ENCODE data around the gene STX11.

STX11 gene

DNA sequence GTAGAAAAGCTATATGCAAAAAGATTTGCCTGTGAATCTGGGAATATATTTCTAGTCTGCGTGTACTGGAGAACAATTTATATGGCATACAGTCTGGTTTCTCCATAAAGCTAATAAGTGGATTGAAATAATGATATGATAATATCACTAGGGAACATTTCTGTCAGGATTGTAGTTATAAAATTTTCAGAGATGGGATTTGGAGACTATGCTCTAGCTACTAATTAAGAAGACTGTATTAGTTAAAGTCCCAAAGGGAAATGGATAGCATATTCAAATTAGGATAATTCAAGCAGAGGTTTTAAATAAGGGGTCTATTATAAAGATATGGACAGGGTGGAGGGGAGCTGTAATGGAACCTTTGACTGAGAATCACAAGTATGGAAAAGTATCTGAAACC is 7.2 kb upstream of the STX11 start:
- DNase-seq (ENCODE audit: low spot score) = no peak

DNA sequence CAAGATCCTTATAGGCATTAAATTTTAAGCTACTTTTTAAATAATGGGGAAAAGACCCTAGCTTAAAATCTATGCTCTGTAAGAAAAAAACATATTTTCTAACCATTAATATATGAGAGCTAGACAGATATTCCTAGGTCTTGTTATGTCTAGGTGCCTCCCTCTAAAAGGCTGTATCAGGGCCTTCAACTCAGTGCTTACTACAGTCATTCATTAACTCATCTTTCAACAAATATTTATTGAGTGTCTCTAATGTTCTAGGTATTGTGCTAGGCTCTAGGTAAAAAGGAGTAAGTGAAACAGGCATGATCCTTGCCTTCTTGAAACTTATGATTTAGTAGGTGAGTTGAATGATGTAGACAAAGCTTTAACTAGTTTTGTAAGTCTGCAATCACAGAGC is 6.4 kb upstream of the STX11 start:
- DNase-seq (ENCODE audit: low spot score) = no peak

DNA sequence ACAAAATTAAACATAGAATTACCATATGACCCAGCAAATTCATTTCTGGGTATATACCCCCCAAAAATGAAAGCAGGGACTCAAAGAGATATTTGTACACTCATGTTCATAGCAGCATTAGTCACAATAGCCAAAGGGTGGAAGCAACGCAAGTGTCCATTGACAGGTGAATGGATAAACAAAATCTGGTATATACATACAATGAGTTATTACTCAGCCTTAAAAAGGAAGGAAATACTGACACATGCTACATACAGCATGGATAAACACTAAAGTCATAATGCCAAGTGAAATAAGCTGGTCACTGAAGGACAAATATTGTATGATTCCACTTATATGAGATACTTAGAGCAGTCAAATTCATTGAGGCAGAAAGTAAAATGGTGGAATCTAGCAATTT is 5.3 kb upstream of the STX11 start:
- no peak for DNase-seq (ENCODE audit: low spot score)

DNA sequence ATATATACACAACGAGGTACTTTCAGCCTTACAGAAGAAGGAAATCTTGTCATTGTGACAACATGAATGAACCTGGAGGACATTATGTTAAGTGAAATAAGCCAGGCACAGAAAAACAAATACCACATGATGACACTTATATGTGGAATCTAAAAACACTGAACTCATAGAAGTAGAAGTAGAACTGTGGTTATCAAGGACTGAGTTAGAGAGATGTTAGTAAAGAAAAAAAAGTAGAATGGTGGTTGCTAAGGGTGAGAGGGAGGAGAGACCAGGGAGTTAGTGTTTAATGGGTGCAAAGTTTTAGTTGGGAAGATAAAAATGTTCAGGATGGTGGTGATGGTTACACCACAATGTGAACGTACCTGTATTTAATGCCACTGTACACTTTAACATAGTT is 4.8 kb upstream of the STX11 start:
- DNase-seq (ENCODE audit: low spot score) = no peak

DNA sequence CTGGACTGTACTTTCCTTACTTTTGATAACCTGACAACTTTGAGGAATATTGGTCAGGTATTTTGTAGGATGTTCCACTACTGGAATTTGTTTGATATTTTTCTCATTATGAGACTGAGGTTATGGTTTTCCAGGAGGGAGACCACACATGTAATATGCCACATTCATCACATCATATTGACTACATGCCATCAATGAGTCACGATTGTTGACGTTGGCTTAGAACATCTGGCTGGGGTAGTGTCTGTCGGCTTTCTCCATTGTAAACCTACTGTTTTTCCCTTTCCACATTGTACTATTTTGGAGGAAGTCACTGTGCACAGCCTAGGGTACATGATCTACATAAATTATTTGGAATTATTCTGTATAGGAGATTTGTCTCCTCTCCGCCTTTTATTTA is 1.4 kb upstream of the STX11 start:
- DNase-seq (ENCODE audit: low spot score) = no peak

DNA sequence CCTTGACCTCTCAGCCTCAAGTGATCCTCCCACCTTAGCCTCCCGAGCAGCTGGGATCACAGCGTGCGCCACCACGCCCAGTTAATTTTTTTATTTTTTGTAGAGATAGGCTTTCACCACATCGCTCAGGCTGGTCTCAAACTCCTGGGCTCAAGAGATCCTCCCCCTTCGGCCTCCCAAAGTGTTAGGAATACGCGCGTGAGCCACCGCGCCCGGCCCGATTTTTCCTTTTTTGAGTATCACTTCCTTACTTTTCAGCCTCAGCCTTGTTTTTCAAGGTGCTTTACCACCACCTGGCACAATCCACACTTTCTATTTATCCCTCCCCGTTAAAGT is 791 bp upstream of the STX11 start:
- DNase-seq (ENCODE audit: low spot score) = no peak

DNA sequence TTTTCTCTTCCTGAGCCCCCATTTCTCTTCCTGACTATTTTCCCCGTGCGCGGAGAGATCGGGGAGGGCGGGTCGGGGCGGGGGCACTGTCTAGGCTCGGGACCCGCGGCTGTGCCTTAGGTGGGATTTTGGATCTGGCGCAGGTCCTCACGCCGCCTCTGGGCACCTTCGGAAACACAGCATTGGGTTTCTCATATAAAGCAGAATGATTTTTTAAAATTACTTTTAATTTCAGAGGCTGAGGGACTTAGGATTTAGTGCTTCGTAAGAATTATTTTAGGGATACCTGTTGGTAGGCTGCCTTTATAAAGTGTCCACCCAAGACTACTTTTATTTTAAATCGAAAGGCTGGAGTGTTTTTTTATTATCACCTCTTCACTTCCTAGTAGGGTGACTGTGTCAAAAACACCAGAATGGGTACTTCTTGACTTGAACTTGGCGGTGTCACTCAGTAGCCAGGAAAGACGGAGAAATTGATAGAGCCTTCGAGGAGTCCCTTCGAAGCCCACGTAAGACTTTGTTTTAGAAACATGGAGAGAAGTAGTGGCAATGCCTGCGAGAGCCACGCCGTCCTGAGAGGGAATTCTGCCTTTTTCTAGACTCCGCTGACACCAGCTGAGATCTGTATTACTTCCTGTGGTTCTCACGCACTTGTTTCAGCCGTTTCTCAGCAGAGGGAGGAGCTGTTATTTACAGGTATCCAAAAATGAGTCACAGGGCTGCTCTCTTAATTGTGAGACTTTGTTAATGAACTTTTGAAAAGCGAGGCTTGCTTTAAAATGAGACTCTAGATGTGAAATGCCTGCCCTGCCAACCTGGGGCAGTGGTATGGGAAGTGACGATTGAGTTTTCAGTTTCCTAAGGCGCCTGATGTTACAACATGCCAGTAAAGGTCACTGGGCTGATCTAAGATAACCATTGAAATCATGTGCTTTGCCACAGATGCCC is 667 bp downstream of the STX11 start:
- DNase-seq (ENCODE audit: low spot score) = no peak

DNA sequence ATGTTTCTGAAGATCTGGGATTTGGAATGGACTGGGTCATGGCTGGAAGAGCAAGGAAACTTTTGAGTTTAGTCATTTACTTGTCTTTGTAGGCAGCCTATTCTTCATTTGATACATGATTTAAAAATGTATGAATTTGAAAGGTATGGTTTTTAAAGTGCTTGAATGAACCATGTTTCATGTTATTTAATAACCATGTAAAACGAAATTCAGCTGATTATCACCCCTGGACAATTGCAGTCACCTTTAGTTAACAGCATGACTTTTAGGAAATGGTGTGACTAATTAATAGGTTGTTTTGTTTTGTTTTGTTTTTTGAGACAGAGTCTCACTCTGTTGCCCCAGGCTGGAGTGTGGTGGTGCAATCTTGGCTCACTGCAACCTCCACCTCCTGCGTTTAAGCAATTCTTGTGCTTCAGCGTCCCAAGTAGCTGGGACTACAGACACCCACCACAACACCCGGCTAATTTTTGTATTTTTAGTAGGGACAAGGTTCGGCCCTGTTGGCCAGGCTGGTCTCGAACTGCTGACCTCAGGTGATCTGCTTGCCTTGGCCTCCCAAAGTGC is 2.1 kb downstream of the STX11 start:
- DNase-seq (ENCODE audit: low spot score) = no peak

DNA sequence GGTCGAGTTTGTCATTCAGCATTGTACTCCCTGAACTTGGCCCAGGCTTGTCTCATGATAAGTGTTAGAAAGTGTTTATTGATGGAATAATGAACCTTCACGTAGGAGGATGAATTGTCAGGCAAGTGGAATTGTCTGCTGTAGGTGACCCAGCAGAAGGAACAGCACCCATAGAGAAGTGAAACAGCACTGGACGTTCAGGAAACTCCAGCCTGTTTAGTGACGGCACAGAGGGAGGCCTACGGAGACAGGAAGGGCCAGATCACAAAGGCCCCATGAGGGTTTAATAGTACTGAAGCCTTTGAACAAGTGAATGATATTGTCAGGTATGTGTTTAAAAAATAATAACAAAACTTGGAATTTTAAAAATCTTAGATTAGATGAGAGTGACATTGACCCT is 2.9 kb downstream of the STX11 start:
- no peak for DNase-seq (ENCODE audit: low spot score)

DNA sequence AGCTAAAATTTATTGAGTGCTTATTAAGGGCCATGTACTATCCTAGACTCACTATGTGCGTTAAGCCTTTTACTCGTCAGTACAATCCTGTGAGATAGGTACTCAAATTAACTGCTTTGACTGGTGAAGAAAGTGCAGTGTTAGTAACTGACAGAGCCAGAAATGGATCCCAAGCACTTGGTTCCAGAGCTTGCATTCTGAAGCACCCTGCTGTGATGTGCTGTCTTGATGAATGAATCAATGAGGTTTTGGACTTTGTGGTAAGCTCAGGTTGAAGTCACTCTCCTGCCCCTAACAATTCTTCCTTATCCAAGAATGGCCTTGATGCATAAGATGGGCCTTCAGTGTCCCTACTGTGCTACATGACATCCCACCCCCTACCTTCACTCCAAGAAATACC is 3.7 kb downstream of the STX11 start:
- DNase-seq (ENCODE audit: low spot score) = no peak

DNA sequence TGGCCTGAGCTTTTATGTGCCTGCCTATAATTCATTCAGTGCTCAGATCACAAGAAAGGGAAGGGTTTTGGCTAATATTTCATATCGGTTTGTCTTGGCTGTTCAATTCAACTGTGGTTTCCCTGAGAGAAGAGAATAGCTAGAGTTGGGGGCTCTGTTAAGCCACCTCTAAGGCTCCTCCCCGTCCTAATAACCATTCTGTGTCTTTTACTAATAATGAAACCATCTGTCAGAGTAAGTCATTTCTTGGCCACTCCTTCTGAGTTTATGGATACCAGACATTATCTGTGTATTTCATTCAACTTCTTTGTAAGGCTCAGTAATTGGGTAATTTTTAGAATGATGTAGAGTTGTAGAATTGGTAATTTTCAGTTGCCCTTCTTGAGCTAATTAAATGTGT is 5.2 kb downstream of the STX11 start:
- no peak for DNase-seq (ENCODE audit: low spot score)

DNA sequence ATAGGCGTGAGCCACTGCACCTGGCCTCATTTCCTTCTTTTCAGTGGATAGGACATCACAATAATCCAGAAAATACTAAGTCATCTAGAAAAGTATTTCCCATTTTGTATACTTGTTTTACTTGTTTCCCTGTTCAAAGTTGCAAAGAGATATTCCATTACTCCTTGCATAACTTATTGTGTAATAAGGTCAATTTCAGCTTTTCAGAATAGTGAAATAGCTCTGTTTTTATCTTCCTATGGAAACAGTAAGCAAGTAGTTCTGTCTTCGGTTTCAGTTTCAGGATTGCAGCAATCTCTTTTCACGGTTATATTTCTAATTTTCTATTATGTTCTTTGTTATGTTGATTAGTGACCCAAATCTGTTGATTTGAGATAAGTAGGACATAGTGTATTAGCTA is 6.0 kb downstream of the STX11 start:
- no peak for DNase-seq (ENCODE audit: low spot score)

DNA sequence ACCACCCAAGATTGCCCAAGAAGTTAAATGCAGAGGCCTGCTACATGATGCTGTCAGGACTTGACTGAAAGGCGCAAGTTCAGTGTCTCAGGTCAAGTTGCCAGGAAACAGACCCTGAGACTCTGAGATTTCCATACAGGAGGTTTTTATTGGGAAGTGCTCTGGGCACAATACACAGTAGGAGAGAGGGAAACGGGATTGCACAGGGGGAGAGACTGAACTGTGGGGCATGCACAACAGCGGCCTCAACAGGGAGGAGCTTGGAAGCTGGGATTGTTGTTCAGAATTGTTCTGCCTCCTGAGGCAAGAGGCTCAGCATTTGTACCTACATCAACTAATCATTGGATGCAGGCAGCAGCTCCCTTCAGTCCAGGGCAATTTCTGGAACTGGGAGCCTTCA is 6.7 kb downstream of the STX11 start:
- no peak for DNase-seq (ENCODE audit: low spot score)

DNA sequence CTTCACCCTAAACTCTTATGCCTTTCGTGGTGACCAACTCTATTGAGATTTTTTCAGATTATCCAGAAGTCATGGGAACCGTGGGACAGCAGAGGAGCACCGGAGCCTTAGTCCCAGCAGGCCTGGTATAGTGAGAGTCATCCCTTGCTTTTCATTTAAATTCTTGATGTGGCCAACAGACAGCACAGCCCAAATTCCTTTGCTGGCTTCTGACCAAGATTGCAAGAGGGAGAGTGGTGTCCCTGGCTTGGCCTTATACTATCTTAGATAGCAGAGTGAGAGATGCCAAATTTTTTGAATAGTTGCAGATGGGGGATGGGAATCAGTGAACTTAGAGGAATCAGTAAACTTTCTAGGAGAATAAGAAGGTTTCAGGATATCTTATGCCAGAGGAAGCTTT is 7.8 kb downstream of the STX11 start:
- peak; percentile 23 for DNase-seq (ENCODE audit: low spot score)

DNA sequence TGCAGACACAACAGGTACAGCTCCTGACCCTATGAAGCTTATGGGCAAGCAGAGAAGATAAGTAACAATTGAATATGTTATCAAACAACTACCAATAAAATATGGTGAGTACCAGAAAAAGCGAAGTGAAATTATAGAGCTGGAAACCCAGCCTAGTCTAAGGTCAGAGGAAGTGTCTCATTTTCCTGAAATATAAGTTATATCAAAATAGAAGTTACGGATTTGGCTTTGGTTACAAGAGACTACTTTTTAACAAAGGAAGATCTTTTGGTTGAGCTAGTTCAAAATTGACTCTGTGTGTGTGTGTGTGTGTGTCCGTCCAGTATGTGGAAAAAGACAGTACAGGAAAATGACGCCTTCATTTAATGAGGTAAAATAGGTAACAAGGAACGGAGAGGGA is 8.9 kb downstream of the STX11 start:
- DNase-seq (ENCODE audit: low spot score) = no peak

DNA sequence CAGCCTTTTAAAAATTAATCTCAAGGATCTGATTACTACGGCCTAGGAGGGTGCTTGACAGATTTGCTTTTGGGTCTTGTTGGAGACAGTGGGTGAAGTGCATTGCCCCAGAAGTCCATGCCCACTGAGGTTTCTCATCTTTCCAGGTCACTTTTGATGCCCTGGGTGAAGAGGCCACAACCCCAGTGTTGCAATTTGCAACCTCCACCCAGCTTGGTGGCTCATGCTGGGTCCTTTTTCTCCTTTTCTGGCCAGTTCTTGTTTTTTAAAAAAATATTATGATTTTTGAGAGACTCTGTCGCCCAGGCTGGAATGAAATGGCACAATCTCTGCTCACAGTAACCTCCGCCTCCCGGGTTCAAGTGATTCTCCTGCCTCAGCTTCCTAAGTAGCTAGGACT is 9.4 kb downstream of the STX11 start:
- no peak for DNase-seq (ENCODE audit: low spot score)

DNA sequence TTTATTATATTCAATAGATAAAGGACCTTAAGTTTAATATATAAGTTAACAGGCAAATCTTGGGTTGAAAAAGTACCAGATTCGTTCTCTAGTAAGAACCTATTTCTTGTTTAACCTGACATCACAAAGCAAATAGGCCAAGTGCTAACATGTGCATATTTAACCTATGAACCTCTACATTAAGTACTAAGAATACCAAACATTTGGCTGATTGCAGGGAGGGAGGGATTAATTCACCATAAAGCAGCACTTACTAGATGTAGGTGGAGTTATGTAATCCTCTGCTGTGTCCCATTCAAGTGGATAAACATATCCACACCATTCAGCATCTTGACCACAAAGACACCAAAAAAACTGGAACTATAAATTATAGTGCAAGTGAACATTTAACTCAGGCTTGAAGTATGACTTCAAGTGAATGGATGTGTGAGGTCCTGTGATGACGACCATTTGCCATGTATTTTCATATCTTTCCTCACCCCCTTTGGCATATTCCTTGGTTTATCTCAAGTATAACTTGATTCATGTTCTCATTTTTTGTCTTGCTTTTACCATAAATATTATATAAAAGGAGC is 10.2 kb downstream of the STX11 start:
- DNase-seq (ENCODE audit: low spot score) = no peak

DNA sequence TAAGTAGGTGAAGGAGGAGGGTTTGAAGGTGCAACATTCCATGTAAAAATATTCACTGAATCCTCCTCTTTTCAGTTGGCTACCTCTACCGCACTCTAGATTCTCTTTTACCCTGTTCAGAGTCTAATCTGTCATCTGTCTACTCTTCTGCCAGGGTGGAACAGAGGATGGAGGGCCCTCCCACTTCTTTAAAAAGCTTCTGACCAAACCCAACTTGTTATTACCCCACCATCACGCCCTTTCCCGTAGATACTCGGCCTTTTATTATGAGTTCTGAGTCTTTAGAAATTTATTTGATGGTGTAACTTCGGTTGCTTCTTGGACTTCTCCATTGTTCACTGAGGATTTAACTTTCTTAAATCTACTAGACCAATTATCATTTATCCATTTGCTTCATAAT is 11.7 kb downstream of the STX11 start:
- DNase-seq (ENCODE audit: low spot score) = no peak

DNA sequence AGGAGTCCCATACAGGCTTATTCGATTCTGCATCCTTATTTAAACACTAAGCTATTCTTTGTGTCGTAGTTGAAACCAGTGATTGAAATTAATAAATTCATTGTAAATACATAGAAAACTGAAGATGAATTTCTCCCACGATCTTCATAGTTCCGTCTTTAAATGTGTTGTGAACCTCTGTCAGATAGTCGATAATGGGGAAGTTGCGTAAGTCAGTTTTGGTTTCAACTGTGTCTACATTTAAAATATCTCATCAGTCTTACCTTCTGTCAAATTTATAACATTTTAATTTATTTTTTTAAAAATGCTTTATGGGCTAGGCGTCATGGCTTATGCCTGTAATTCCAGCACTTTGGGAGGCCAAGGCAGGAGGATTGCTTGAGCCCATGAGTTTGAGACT is 12.7 kb downstream of the STX11 start:
- DNase-seq (ENCODE audit: low spot score) = no peak

DNA sequence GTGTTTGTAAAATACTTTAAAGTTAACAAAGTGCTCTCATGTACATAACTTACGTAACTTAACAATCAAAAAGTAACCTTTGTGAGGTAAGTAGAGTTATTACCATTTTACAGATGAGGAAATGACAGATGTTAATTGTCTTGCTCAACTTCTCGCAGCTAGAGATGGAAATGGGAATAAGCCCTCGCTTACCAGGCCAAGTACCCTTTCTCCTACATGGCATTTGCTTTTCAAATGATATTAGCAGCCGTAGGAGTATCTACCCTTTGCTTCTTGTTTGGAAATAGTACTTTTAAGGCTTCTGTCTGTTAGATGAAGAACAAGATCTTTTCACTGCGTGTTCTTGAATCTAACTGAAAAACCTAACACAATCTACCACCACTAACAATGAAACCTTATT is 15.5 kb downstream of the STX11 start:
- DNase-seq (ENCODE audit: low spot score) = no peak

DNA sequence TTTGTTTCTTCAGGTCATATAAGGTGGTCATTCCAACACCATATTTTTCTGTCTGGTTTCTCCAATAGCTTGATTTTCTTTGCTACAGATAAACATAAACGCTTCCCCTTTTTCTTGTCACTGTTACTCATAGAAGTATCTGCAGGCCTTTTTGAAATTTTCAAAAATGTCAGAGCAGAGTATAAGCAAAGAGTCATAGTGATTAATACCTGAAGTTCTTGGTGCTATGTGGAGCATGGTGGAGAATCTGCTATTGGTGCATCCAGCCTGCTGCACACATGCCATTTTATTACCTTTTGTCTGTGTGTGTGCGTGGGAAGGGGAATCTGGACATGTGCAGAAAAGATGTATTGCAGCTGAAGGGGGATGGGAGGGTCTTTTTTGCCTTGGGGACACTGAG is 19.7 kb downstream of the STX11 start:
- no peak for DNase-seq (ENCODE audit: low spot score)

DNA sequence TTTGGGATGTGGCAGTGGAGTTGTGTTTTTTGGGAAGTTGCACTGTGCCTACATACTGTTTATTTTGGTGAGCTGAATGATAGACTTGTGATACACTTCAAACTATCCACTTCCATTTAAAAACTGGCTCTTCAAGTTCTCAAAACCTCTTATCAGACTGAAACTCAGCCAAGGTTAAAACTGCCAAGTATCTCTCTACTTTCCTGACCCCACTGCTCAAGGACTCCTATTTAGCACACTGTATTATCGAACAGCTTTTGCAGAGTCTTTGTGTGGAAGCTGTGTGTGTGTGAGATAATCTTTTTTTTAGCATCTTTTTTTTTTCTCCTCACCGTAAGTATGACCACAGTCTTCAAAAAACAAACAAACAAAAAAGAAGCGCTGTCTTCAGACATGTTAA is 21.1 kb downstream of the STX11 start:
- no peak for DNase-seq (ENCODE audit: low spot score)

DNA sequence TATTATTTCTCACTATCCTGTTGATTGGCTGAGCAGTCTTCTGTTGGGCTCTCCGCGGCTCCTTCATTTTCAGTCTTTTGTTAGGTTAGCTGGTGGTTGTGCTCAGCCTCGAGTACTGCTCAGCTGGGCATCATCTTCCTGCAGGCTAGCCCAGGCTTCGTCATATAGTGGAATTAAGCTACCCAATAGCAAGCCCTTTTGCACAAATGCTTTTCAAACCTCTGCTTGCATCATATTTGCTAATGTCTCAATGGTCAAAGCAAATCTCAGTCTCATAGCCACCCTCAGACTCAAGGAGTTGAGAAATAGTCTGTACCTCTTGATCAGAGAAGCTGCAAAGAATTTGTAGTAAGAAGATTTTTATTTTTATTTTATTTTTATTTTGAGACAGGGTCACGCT is 23.7 kb downstream of the STX11 start:
- DNase-seq (ENCODE audit: low spot score) = no peak

DNA sequence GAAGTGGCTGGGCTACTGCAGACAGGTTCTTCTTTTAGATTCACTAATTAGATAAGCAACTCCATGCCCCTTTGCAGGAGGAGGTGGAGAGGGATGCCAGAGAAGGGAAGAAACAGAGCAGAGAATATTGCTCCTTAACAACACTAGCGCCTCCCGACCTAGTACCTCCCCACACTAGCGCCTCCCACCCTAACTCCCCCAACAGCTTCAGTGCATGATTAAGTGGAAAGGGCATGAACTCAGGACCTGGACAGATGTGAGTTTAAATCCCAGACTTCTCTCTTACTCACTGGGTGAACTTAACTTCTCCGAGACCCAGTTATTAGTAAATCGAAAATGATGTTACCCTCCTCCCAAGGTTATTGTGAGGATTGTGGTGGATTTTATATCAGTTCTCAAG is 25.7 kb downstream of the STX11 start:
- no peak for DNase-seq (ENCODE audit: low spot score)
